ENCODE results near the gene HDAC1. TPM values are rescaled to one million over a fixed set of nuclear protein-coding genes. Genes with fewer than 3 reads are reported as not detected.

HDAC1 gene
- total and polyA plus RNA-seq, 2 of the 13 experiments (the other 11 are each of a cell fraction or from before 2014, with no cell fraction given) = 93.5 to 189 TPM

- 0 out of 2 replicates have a peak, but pooled peaks have one; percentile 26 for TF ChIP-seq THAP8 (CRISPR knock-in tag; IDR thresholded peaks at IDR 0.05; ENCODE audit: borderline replicate concordance)
- no peak for TF ChIP-seq HNRNPH1 (optimal IDR thresholded peaks at IDR 0.05; ENCODE audit: low read depth, low read length)
- TF ChIP-seq ZMAT3 (CRISPR knock-in tag; conservative IDR thresholded peaks at IDR 0.05) = no peak
- TF ChIP-seq ZNF672 (CRISPR knock-in tag; IDR thresholded peaks at IDR 0.05) = no peak
- peak; percentile 68; the same call in 1 of the 2 replicates for TF ChIP-seq HDAC2 (CRISPR knock-in tag; IDR thresholded peaks at IDR 0.05)
- no peak for TF ChIP-seq ZNF879 (CRISPR knock-in tag; IDR thresholded peaks at IDR 0.05)
- no peak for TF ChIP-seq ARNTL (CRISPR knock-in tag; IDR thresholded peaks at IDR 0.05)
- TF ChIP-seq CAMTA2 (CRISPR knock-in tag; IDR thresholded peaks at IDR 0.05; ENCODE audit: borderline replicate concordance) = no peak
- no peak for TF ChIP-seq ZKSCAN8 (CRISPR knock-in tag; IDR thresholded peaks at IDR 0.05; ENCODE audit: borderline replicate concordance)
- 0 out of 2 replicates have a peak, but pooled peaks have one; percentile 38 for TF ChIP-seq KMT2A (CRISPR knock-in tag; IDR thresholded peaks at IDR 0.05)
- TF ChIP-seq MIXL1 (CRISPR knock-in tag; IDR thresholded peaks at IDR 0.05) = peak; percentile 55; the same call in 1 of the 2 replicates
- TF ChIP-seq MBD4 (IDR thresholded peaks at IDR 0.05; ENCODE audit: borderline replicate concordance, low read length) = no peak
- TF ChIP-seq MEIS2 (CRISPR knock-in tag; IDR thresholded peaks at IDR 0.05) = peak; percentile 69; the same call in 1 of the 2 replicates
- peak; percentile 29 for TF ChIP-seq ASH2L (IDR thresholded peaks at IDR 0.05; ENCODE audit: insufficient read length, low read depth, low read length)
- TF ChIP-seq ZNF766 (CRISPR knock-in tag; IDR thresholded peaks at IDR 0.05; ENCODE audit: borderline replicate concordance) = no peak
- TF ChIP-seq BATF2 (CRISPR knock-in tag; IDR thresholded peaks at IDR 0.05) = no peak
- no peak for TF ChIP-seq ZNF383 (CRISPR knock-in tag; IDR thresholded peaks at IDR 0.05; ENCODE audit: borderline replicate concordance)
- no peak for TF ChIP-seq ZNF446 (CRISPR knock-in tag; IDR thresholded peaks at IDR 0.05)
- no peak for TF ChIP-seq ZNF616 (CRISPR knock-in tag; IDR thresholded peaks at IDR 0.05; ENCODE audit: low read depth)
- TF ChIP-seq ZNF20 (CRISPR knock-in tag; IDR thresholded peaks at IDR 0.05) = no peak
- TF ChIP-seq POLR2G (IDR thresholded peaks at IDR 0.05; ENCODE audit: low read depth, low read length) = no peak
- no peak for TF ChIP-seq AFF4 (CRISPR knock-in tag; IDR thresholded peaks at IDR 0.05)
- TF ChIP-seq ONECUT2 (CRISPR knock-in tag; IDR thresholded peaks at IDR 0.05) = no peak
- TF ChIP-seq HNF4A (CRISPR knock-in tag; IDR thresholded peaks at IDR 0.05) = no peak; the same call in 1 of the 2 replicates
- TF ChIP-seq MYNN (CRISPR knock-in tag; IDR thresholded peaks at IDR 0.05; ENCODE audit: low read depth) = no peak
These were observed 43.6 kb upstream of the HDAC1 start (continued) for GRCh38 chr1:32247983-32248889.

Data from HepG2 (cell line).